ENCODE results near the gene MAD1L1.
"Not testable (repeated sequence)": the region's sequence is repeated elsewhere in the genome, so short reads cannot be mapped to it uniquely, and the experiment has no call there.

MAD1L1 gene

DNA sequence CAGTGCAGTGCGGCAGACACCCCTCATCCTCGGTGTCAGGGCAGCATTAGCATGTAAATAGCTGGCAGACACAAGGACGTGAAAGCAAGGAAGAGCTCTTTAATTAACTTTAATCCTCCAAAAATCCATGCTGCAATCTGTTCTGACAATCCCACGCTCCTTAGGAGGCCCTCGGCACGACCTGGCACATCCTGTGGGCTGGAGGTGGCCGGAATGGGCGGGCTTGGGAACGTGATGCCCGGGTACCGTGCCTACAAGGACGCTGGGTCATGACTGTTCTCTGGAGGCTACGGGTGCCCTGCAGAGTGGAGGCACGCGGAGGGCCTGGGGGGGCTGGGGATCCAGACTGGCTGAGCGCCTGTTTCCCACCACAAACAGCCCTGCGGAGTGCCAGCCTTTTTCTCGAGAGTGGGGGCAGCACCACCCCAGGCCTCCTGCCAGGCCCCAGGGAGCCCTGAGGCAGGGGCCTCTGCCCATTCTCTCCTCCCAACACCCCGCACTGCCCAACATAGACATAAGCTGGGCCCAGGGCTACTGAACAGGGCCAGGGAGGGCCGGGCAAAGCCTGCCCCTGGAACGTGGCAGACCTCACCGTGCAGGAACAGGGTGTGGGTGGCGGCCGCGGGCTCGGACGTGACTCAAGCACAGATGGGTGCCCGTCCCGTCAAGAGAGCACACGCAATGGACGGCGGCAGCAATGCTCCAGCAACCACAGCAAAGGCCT lies 189.3 kb downstream of the MAD1L1 start:
- no peak for DNase-seq (ENCODE audit: low read depth)

DNA sequence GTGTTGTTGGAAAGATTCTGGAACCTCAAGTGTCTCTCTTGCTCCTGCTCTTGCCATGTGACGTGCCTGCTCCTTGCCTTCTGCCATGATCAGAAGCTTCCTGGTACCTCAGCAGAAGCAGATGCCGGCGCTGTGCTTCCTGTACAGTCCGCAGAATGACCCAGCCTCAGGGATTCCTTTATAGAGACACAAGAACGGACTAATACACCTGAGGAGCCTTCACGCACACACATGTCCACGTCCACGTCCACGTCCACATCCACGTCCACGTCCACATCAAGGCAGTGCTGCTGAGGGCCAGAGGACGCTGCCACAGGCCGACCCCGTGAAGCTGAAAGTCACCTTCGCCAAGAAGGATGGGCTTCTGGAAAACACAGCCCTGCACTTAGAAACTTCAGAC lies 190.1 kb downstream of the MAD1L1 start:
- DNase-seq (ENCODE audit: low read depth), result no peak

DNA sequence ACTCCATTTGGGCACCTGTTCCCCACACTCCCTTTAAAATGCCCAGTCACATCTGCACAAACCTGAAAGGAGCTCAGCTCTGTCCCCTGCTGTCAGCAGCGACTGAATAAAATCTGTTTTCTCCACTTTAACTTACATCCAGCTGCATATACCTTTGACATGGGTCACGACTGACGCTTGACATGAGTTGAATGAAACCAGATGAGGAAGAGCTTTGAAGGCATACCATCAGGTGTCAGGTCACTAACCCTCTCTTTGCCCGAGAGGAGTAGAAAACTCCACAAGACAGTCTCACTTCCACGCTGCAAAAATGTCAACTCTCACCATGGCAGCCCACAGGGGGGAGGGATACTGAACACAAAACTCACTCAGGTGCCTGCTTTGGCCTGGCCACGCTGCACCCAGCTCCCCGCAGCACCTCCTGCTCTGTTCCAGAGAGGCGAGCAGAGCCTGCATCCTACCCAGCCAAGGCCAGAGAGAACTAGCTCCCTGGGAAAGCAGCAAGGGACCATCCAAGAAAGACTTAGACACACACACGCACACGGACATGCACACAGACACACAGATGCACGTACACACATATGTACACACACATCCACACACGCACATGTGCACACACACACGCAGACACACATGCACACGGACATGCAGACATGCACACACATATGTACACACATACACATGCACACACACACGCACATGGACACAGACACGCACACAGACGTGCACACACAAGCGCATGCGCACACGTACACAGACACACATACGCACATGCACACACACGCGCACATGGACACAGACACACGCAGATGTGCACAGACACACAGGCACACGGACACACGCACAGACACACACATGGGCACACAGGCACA lies 191.0 kb downstream of the MAD1L1 start:
- DNase-seq (ENCODE audit: low read depth), result no peak

- DNase-seq (ENCODE audit: low read depth), result no peak
Measured at GRCh38 chr7:2040893-2041270, 191.9 kb downstream of the MAD1L1 start.

- DNase-seq (ENCODE audit: low read depth), result no peak
Measured at GRCh38 chr7:2040201-2040892, 192.4 kb downstream of the MAD1L1 start.

- DNase-seq (ENCODE audit: low read depth), result no peak
Measured at GRCh38 chr7:2038931-2039728, 193.6 kb downstream of the MAD1L1 start.

- no peak for DNase-seq (ENCODE audit: low read depth)
Measured at GRCh38 chr7:2037808-2038522, 194.8 kb downstream of the MAD1L1 start.

DNA sequence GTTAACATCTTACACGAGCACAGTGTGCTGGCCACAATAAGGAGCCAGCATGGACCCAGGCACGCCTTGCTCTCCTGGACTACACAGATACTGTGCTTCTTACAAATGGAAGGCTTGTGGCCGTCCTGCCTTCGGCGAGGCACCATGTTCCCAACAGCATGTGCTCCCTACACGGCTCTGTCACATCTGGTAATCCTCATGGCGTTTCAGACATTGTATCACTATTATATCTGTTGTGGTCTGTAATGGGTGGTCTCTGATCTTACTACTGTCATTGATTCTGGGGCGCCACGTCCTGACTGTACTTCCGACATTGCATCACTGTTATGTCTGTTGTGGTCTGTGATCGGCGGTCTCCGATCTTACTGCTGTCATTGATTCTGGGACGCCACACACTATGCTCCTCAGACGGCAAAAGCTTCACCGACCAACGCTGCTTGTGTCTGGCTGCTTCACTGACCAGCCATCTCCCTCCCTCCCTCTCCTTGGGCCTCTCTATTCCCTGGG lies 195.4 kb downstream of the MAD1L1 start:
- no peak for DNase-seq (ENCODE audit: low read depth)

- no peak for DNase-seq (ENCODE audit: low read depth)
Measured at GRCh38 chr7:2036786-2037185, 196.0 kb downstream of the MAD1L1 start.

DNA sequence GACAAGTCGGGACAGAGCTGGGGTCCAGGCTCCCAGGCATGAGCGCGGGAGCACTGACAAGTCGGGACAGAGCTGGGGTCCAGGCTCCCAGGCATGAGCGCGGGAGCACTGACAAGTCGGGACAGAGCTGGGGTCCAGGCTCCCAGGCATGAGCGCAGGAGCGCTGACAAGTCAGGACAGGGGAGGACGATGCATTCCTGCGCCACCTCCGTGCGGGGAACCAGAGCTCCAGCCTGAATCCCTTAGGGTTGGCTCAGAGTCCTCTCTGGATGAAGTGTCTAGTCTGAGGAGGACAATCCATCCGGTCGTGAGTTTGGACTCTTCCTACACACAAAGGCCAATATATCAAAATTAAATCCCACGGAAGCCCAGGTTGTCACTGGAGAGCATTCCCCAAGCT lies 196.5 kb downstream of the MAD1L1 start:
- not testable (repeated sequence) for DNase-seq (ENCODE audit: low read depth)

GRCh38 chr7:2034291-2035201 lies 198.2 kb downstream of the MAD1L1 start:
- DNase-seq (ENCODE audit: low read depth), result no peak

- no peak for DNase-seq (ENCODE audit: low read depth)
Measured at GRCh38 chr7:2033586-2034135, 199.1 kb downstream of the MAD1L1 start.

- no peak for DNase-seq (ENCODE audit: low read depth)
Measured at GRCh38 chr7:2032876-2033407, 199.8 kb downstream of the MAD1L1 start.

DNA sequence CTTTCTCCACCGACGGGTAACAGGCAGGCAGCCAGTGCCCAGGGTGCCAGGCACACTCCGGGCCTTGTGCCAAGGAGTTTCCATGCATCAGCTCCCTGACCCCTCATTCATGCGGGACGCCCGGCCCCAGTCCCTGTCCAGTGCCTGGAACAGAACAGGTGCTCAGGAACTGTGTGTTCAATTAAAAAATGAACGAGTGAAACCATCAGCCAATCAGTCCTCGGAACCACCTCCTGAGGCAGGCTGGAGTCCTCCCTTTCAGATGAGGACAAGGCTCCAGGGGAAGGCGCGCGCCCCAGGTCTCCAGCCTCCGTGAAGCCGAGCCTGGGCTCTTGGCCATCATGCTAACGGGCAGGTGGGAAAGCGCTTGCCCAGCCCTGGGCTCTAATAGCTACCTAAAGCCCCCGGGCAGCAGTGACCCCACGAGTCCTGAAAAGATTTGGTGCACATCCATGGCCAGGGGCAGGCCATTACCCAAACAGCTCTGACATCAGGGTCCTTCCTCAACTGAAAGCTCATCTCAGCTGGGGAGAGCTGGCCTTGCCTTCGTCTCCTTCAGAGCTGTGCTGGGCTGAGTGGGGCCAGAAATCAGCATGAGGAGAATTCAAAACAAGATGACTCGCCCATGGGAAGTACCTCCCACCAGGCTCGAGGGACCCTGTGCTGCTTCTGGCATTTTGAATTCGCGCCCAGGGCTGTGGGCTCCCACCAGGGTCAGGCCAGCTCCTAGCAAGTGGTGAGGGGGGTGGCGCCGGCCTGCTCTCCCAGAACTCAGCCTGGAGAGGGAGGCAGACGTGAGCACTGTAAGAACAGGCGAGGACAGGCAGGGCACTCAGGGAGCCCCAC lies 200.5 kb downstream of the MAD1L1 start:
- no peak for DNase-seq (ENCODE audit: low read depth)

GRCh38 chr7:2031451-2031845 lies 201.3 kb downstream of the MAD1L1 start:
- DNase-seq (ENCODE audit: low read depth), result no peak

DNA sequence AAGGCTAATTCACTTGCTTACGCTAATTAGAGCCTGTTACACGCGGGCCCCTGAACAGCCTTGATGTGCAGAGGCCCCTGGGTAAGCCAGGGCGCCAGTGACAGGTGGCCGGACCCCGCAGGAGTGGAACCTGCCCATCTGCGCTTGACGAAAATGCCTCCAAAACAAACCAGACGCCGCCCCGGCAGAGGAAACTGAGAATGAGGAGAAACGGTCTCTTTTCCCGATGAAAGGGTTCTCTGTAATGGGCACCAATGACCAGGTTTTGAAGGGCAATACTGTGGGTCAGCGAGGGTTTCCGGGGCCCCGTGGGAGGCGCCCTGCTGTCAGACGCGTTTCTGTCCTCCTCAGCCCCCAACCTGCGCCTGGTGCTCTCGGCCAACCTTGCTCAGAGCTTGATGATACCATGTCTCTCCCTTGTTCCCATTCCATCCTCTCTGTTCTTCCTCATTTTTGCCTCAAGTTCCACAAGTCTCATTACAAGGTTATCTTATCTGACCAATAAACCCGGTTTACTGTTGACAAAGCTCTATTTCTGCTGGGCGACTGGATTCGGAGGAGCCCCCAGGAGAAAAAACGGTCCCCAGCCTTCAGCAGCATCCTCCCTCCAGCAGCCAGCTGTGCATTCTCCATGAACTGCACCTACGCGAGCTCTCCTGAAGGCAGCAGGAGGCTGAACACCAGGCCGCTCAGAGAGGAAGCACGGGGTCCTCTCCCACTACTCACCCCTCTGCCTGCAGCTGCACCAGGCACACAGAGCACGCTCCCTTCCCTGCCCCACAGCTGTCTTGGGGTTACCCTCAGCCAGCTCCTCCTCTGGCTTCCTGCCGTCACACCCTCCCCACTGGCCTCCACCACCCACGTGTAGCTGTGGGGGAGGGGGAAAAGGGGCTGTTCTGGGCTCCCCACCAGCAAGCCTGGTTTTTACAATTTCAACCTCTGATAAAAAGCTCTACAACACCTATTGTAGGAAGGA lies 202.0 kb downstream of the MAD1L1 start:
- no peak for DNase-seq (ENCODE audit: low read depth)

DNA sequence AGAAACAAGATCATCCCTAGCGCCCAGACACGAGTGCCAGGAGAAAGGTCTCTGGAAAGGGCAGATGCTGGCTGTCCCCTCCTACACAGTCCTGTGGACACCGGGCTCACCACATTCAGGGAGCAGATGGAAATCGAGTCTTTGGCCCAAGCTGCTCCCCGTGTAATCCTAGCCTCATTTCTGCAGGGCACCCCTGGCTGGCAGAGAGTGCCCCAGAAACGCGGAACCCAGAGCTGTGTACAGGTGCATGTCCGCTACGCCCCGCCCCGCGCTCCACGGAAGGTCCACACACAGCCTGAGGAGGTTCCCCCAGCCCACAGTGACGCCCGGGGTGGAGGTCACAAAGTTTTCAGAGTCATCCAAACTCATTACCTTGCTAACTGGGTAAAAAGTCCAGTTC lies 202.8 kb downstream of the MAD1L1 start:
- no peak for DNase-seq (ENCODE audit: low read depth)
